Islet precursor cell (in vitro differentiated cells): Measurements from ENCODE around the gene RAB37.

Experiments used
- DNase-seq: peaks from one replicate; pipeline ENCODE4 v3.0.0-alpha.2; 2018

Gene RAB37

DNA sequence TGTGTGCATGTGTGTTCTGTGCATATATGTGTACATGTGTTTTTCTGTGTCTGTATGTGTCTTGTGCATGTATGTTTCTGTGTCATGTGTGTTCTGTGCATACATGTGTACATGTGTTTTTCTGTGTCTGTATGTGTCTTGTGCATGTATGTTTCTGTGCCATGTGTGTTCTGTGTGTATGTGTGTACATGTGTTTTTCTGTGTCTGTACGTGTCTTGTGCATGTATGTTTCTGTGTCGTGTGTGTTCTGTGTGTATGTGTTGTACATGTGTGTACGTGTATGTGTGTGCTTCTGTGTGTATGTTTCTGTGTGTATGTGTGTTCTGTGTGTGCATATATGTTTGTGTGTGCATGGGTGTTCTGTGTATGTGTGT, 8.4 kb upstream of the RAB37 start:
- DNase-seq: no peak

DNA sequence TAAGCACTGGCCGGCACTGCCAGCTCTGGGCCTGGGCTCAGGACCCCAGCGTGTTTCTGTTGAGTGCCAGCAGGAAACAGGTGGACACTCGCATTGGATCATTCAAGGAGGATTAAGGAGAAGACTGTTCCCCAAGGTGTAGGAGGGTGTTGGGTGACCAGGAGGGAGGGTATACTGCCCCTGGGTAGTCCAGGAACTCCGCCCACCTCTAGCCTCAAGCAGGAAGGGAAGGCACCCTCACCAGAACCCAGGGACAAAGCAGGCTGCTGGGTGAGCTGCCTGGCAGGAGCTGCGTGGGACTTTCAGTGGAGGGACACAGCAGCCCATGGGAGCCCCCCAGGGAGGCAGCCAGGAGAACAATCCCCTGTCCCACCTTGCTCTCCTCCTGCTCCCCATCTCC, 7.7 kb upstream of the RAB37 start:
- peak; percentile 50 for DNase-seq

DNA sequence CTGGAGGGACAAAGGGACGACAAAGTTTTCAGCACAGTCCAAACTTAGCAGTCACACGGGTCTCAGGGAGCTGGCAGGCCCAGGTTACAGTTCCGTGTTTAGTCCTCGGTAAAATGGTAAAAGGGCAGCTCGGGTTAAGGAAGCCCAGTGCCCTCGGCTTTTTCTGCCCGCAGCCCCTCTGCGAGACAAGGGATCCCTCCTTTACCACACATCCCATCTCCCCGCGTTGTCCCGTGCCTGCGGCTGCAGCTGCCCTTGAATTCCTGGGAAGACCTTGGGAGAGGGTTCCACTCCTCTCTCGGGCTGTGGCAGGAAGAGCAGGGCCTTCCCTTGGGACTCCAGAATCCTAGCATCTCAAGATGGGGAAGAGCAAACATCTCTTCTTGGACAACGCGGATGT, 7.2 kb upstream of the RAB37 start:
- DNase-seq: no peak

DNA sequence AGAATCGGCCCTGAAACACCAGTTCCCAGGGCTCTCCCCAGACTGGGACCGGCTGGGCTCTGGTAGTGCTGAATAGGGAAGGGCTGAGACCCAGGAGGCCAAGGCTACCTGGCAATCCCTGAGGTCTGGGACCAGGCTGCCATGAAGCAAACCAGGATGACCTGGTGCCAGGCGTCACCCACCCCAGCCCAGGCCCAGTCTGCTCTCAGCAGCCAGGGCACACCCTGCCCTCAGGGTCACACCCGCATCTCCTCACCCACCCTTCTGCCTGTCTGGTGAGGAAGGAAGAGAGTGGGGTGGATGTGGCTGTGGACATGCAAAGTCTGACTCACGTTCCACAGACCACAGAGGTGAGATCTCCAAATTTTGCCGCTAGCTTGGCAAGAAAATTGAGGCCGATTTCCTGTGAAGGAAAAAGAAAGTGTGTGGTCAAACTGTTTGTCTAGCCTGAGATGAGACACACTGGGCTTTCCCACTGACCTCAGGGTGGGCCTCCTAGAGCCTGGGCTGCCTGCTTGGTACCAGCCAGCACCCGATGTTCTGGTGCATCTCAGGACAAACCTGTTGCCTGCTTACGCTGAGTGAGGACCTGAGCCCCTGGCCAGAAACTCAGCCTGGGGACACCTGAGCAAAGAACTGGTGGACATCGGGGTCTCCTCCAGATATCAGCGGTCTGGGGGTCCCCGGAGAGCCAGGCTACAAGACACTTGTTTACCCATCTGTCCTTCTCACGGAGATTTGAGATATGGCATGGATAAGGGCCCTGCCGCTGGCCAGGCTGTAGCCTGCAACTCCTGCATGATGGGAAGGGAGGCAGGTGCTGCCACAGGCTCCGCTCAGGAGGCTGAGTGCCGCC, 6.3 kb upstream of the RAB37 start:
- no peak for DNase-seq

DNA sequence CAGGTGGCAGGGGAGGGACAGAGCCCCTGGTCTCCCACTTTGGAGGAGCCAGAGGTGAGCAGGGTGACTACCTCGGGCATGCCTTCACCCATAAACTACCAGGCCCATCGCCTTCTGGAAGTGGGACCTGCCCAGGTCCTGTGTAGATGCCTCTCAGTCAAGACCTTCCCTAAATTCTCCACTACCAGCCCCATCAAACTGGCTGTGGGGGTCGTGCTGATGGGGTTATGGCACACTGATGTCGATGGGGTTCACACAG, 5.8 kb upstream of the RAB37 start:
- no peak for DNase-seq

DNA sequence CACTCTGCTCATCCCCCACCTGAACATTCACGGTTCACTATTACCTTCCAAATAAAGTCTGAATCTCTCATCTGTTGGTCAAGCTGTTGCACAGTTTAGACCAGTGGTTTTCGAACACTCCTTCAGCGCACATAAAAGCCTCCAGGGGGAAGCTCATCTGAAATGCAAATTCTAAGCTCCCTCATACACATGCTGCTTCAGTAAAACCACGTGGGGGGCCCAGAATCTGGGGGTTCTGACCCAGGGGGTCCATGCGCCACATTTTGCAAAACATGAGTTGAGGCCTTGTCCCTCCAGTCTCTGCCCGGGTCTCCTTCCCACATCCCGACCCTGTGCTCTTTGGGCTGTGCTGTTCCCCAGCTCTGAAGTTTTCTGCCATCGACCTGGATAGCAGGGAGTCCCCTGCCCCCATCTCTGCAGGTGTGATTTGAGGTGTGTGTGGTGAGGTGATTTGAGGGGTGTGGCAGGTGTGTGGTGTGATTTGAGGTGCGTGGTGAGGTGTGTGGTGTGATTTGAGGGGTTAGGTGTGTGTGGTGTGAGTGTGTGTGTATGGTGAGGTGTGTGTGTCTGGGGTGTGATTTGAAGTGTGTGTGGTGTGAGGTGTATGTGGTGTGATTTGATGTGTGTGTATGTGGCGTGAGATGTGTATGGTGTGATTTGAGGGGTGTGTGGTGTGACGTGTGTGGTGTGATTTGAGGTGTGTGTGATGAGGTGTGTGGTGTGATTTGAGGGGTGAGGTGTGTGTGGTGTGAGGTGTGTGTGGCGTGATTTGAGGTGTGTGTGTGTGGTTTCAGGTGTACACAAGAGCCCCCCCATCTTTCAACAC, 4.8 kb upstream of the RAB37 start:
- no peak for DNase-seq

DNA sequence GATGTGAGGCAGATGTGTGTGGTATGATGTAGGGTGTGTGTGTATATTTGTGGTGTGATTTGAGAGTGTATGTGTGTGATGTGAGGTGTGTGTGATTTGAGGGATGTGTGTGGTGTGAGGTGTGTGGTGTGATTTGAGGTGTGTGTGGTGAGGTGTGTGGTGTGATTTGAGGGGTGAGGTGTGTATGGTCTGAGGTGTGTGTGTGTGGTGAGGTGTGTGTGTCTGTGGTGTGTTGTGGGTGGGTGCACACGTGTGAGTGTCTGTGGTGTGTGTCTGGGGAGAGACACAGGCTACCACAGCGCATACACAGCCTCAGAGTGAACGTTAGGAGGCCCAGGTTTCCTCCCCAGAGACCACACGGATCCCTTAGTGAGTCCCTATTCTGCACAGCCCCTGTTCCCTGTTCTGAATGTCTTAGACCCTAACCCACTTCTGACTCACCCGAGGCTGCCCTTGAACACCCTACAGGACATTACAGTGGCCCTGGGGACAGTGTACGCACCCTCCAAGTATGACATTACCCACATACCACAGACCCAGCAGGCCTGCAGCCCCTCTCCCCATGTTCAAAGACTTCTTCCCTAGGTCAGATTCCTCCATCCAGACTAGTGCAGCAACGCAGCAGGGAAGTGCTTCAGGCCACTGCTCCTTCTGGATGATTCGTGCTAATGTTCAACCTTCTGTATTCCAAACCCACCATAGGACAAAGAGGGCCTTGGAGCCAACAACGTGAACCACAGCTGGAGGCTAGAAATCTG, 3.5 kb upstream of the RAB37 start:
- DNase-seq: peak; percentile 51

DNA sequence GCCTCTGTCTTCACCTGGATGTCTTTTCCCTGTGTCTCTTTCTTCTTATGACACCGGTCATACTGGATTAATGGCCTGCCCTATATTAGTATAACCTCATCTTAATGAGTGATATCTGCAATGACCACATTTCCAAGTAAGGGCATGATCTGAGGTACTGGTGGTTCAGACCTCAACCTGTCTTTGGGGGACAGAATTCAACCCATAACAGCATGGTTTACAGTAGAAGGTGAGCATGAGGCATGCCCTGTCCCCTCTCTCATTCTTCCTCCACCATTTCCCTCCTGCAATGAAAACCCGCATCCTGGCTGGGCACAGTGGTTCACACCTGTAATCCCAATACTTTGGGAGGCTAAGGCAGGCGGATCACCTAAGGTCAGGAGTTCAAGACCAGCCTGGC, 2.8 kb upstream of the RAB37 start:
- no peak for DNase-seq

DNA sequence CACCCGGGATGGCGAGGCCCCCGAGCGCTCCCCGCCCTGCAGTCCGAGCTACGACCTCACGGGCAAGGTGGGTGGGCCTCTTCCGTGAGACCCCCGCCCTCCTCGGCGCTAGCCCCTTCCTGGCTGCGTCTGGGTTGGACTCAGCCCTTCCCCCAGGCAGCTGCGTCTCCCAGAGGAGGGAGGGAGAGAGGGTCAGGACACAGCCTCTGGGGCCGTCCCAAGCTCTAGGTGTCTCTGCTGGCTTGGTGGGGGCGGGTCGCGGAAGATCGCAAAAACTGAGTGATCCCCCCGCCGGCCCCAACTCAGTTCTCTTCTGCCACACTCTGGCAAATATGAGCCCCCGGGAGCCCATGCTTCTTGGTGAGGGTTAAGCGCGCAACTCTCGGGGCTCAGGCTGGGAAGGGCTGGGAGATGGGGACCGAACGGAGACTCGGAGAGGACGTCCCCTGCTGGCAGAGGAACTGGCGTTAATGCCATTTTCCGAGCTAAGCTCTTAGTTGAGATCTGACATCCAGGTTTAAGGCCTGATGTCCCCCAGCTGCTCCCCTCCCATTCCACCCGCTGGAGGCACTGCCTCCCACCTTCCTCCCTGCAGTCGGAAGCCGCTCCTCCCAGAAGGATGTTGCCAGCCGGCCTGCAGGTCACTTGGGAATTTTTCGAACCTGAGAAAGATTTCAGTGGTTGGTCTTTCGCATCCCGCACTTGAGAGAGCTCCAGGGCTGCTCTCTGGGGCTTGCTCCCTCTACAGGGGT, 419 bp downstream of the RAB37 start:
- peak; percentile 87 for DNase-seq

DNA sequence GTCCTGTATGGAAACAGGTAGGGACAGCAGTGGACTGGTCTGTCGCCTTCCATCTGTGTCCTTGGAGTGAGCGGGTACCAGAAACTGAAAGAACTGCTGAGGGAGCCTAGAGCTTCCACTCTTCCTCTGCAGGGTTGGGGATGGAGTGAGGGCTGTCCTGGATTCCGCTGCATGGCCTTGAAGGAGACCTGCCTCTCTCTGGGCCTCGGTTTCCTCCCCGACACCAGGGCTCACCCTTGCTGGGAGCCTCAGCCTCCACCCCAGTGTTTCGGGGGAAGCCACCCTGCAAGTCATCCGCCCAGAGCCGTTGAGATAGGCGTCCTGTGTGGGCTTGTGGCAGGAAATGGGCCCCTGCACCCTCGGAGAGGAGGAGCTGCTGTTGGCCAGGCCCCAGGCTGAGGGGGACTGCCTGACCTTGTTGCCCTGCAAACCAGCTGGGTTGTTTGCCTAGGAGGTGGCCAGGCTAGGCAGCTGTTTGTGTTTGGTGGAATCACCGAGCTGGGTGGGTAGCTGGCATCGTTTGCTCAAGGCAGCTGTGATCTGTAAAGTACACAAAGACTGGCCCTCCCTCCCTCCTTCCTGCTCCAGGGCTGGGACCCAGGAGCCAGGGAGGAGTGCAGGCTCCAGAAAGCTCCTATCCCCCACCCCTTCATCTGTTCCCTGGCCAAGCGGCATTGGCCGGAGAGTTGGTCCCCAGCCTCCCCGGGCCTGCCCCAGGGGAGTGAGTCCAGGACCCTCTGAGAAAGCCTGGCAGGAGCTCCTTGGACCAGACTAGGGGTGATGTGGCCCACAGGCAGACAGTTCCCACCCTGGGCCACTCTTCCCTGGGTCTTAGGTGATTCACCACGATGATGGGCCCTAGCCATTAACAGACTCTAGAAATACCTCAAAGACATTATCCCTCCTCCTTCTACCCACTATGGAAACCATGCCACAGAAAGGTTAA, 1.3 kb downstream of the RAB37 start:
- DNase-seq: peak; percentile 52

DNA sequence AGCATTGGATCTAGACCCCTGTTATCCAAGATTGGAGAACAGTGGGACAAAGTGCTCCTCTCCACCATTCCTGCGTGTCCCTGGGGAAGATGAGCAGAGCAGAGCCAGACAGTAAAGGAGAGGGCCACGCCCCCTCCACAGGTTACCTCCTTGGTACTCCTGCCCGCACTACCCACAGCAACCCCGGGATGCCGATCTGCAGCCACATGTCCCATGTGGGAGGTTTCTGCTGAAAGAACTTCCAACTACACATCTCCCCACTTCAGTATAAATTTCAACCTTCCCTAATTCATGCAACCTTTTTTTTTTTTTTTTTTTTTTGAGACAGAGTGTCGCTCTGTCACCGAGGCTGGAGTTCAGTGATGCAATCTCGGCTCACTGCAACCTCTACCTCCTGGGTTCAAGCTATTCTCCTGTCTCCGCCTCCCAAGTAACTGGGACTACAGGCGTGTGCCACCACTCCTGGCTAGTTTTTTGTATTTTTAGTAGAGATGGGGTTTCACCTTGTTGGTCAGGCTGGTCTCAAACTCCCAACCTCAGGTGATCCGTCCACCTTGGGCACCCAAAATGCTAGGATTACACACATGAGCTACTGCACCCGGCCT, 2.3 kb downstream of the RAB37 start:
- DNase-seq: no peak

DNA sequence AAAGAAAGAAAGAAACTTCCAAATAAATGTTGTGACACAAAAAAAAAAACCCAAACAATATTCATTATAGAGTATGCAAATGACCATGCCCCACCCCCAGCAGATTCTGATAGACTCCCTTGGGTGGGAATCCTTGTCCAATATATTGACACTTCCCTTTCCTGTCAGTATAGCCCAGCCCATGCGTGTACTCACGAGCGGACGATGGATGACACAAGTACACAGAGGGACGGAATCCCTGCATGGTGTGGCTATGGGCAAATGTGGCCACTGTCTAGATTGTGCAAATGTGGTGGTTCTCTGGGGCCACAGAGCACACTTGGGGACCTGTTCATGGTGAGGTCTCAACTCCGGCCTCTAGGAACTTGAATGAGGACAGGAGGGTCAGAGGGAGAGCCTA, 3.1 kb downstream of the RAB37 start:
- DNase-seq: no peak

DNA sequence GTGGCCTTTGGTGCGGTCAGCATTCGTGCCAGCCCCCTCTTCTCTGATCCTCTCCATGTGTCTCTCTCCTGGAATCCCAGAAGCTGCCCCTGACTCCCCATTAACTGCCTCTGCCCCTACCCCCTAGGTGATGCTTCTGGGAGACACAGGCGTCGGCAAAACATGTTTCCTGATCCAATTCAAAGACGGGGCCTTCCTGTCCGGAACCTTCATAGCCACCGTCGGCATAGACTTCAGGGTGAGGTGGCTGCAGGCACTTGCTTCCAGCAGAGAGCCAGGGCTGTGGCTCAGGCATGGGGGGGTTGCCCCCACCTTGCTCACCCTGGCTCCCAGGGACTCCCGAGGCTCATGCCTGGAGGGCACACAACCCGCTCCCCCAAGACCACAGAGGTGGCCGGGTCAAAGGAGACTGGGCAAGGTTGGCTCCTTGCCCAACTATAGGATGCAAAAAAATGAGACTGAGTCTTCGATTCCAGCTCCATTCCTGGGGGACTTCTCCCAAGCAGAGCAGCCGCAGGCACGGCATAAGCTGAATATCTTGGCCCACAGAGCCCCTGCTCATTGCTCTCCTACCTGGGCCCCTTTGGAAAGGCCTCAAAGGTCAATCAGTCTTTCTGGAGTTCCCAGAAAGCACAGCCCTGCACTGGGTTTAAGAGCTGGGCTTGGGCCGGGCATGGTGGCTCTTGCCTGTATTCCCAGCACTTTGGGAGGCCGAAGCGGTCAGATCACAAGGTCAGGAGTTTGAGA, 3.8 kb downstream of the RAB37 start:
- no peak for DNase-seq

DNA sequence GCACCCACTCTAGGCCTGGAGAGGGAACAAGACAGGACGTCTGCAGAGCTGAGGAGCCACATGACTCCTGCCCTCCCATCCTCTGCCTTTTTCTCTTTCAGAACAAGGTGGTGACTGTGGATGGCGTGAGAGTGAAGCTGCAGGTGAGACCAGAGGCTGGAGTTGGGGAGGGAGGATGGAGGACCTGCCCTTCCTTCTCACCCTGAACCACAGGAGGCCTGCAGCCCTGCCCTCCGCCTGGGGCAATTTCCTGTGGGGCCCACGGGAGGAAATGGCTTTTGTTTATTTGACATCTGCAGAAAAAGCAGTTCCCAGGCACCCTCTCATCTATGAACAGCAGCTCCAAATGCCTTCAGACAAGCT, 5.1 kb downstream of the RAB37 start:
- DNase-seq: peak; percentile 73

DNA sequence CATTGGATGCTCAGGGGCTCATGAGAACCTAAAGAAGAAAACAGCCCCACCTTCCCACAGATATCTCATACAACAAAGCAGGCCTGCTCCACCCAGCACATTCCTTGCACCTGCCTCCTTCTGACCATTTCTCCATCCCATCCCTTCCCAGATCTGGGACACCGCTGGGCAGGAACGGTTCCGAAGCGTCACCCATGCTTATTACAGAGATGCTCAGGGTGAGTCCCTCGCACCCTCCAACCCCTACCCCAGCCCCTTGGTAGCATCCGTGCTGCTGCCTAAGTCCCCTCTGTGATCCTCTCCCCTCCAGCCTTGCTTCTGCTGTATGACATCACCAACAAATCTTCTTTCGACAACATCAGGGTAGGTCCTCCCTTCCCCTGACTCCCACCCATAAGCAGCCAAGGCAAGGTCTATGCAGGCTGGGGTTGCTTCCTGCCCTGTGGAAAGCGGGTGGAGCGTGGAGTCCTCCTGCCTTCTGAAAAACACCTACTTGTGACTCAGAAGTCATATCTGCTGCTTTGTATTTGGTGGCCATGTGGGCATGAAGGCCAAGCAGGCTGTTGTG, 6.0 kb downstream of the RAB37 start:
- no peak for DNase-seq

DNA sequence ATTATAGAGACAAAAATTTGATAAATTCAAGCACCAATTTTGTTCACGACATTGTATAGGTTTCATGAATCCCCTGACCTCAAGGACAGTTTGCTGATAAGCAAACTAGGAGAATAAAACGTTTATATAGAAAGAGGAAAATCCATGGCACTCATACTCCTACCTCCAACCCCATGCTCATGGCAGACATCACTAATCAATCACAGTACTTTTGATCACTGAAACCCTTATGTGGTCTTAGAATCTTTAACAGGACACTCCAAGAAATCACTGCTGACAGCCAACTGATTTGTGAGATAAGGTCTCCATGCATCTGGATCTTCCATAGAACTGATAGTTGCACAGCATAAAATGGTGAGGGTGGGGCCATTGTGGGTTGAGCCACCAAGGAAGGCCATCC, 6.7 kb downstream of the RAB37 start:
- no peak for DNase-seq

DNA sequence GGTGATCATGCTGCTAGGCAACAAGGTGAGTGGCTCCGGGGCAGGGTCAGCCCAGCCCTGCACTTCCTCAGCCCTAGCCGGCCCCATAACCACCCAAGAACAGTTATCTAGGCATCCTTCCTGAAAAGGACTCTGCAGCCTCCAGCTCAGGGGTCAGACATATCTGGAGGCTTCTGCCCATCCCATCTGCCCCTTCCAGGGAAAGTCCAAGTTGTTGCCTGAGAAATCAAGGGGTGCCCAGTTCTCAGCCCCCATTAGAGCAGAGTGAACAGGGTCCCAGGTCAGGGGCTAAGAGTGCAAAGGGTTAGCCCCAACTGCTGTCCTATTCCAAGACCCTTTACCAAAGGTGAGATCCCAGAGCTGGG, 7.3 kb downstream of the RAB37 start:
- no peak for DNase-seq

DNA sequence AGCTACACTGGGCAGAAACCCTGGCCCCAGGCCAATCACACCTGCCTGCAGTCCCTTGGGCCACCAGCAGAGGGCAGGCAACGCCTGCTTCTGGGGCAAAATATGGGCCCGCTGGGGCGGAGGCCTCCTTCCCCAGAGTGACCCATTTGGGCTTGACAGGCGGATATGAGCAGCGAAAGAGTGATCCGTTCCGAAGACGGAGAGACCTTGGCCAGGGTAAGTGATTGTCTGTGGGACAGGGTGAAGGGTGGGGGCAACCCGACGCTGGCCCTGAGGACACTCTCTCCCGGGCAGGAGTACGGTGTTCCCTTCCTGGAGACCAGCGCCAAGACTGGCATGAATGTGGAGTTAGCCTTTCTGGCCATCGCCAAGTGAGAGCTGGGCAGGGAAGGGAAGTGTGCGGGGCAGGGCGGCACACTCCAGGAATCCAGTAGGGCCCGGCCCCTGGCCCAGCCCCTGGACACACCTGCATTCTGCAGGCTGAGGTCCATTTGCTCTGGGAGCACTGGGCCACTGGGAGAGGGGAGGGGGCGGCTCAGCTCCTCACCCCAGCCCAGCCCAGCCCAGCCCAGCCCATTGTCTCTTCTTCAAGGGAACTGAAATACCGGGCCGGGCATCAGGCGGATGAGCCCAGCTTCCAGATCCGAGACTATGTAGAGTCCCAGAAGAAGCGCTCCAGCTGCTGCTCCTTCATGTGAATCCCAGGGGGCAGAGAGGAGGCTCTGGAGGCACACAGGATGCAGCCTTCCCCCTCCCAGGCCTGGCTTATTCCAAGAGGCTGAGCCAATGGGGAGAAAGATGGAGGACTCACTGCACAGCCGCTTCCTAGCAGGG, 7.9 kb downstream of the RAB37 start:
- peak; percentile 94 for DNase-seq

DNA sequence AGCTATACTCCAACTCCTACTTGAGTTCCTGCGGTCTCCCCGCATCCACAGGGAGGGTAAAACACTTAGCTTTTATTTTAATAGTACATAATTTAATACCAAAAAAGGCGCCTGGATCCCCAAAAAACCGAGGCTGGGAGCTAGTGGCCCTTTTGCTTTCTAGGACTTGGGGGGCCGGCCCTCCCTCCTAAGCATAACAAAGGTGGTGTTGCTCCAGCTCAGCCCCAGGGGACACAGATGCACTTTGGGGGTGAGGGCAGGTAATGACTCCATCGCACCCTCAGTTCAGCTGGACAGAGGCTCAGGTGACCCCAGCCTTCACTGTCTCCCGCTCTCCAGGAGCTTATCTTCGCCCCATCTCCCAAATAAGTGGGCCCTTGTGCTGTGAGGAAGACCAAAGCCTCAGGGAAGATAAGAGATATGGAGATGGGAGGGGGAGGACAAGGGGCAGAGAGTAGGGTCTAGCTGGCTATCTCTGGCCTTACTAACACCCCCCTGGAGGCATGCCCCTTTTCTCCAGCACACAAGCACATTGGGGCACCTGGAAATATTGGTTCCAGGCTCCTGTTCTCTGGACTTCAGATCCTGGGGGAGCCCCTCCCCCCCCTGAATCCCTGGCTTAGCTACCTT, 8.6 kb downstream of the RAB37 start:
- no peak for DNase-seq
